Neural cell (in vitro differentiated cells): ENCODE data around the gene EXD3. TPM values are rescaled to one million over a fixed set of nuclear protein-coding genes. Genes with fewer than 3 reads are reported as not detected.

ENCODE experiments used
- H2AFZ ChIP-seq: fragments of 200-600, 300-800 bp; sonication (generic), shearing (Covaris generic); 2 replicates; pipeline ENCODE4 v1.6.0; 2014; ENCODE audit warnings: low read depth, mild to moderate bottlenecking, antibody characterized with exemption, low read length, moderate library complexity
- H3F3A ChIP-seq: fragments of 200-600 bp; shearing (Covaris generic); 2 replicates; pipeline ENCODE4 v1.6.1; 2016; ENCODE audit warnings: mild to moderate bottlenecking, moderate library complexity, mixed read lengths, antibody characterized with exemption, low read length; ENCODE audit not compliant: insufficient read depth, poor library complexity, severe bottlenecking
- H3K27ac ChIP-seq: fragments of 200-600, 300-800 bp; sonication (generic), shearing (Covaris generic); 2 replicates; pipeline ENCODE4 v1.5.1; 2014; ENCODE audit warnings: mild to moderate bottlenecking, low read length, moderate library complexity
- H3K27me3 ChIP-seq: fragments of 300-800, 200-600 bp; sonication (generic), shearing (Covaris generic); 2 replicates; pipeline ENCODE4 v1.6.0; 2014; ENCODE audit warnings: mild to moderate bottlenecking, low read depth, low read length, moderate library complexity; ENCODE audit not compliant: insufficient read depth
- H3K36me3 ChIP-seq: fragments of 300-800, 200-600 bp; sonication (generic), shearing (Covaris generic); 2 replicates; pipeline ENCODE4 v1.5.1; 2014; ENCODE audit warnings: mild to moderate bottlenecking, antibody characterized with exemption, low read length, moderate library complexity; ENCODE audit not compliant: insufficient read depth
- H3K4me2 ChIP-seq: fragments of 300-800, 200-600 bp; sonication (generic), shearing (Covaris generic); 2 replicates; pipeline ENCODE4 v1.6.0; 2014; ENCODE audit warnings: mild to moderate bottlenecking, low read length
- H3K4me3 ChIP-seq: fragments of 300-800, 200-600 bp; sonication (generic), shearing (Covaris generic); 2 replicates; pipeline ENCODE4 v1.5.1; 2014; ENCODE audit warnings: mild to moderate bottlenecking, low read length, moderate library complexity
- H3K79me2 ChIP-seq: fragments of 200-600 bp; shearing (Covaris generic); replicated peaks from 2 replicates; pipeline ENCODE4 v1.6.0; 2014; ENCODE audit warnings: mild to moderate bottlenecking, low read length, moderate library complexity; ENCODE audit not compliant: insufficient read depth
- H3K9ac ChIP-seq: fragments of 300-800, 200-600 bp; sonication (generic), shearing (Covaris generic); 2 replicates; pipeline ENCODE4 v1.6.1; 2016; ENCODE audit warnings: mild to moderate bottlenecking, low read length, mixed read lengths
- H3K9me2 ChIP-seq: fragments of 200-600 bp; shearing (Covaris generic); 2 replicates; pipeline ENCODE4 v1.6.1; 2016; ENCODE audit warnings: mild to moderate bottlenecking, low read length, mixed read lengths; ENCODE audit not compliant: insufficient read depth
- H3K9me3 ChIP-seq: fragments of 200-600, 300-800 bp; sonication (generic), shearing (Covaris generic); 2 replicates; pipeline ENCODE4 v1.6.1; 2016; ENCODE audit warnings: mild to moderate bottlenecking, mixed run types, low read length, moderate library complexity, mixed read lengths
- H4K20me1 ChIP-seq: fragments of 200-600 bp; shearing (Covaris generic); 2 replicates; pipeline ENCODE4 v1.6.1; 2016; ENCODE audit warnings: mild to moderate bottlenecking, mixed run types; ENCODE audit not compliant: insufficient read depth
- CTCF ChIP-seq: fragments of 450-650 bp; IDR thresholded peaks from 2 replicates; pipeline ENCODE4 v1.5.1; 2014; ENCODE audit warnings: antibody characterized with exemption, mild to moderate bottlenecking, moderate library complexity; ENCODE audit not compliant: poor library complexity, severe bottlenecking
- EP300 ChIP-seq: fragments of 450-650 bp; conservative IDR thresholded peaks from 2 replicates; pipeline ENCODE4 v1.6.1; 2014; ENCODE audit warnings: antibody characterized with exemption, mild to moderate bottlenecking, moderate library complexity; ENCODE audit not compliant: poor library complexity, severe bottlenecking
- EZH2 ChIP-seq: fragments of 200-600, 300-800 bp; shearing (Covaris generic), sonication (generic); IDR thresholded peaks from 2 replicates; pipeline ENCODE4 v1.6.1; 2014; ENCODE audit warnings: antibody characterized with exemption, low read length, borderline replicate concordance, mild to moderate bottlenecking; ENCODE audit not compliant: insufficient read depth, poor library complexity, severe bottlenecking
- MXI1 ChIP-seq: fragments of 450-650 bp; conservative IDR thresholded peaks from 2 replicates; pipeline ENCODE4 v1.6.1; 2014; ENCODE audit warnings: antibody characterized with exemption, mild to moderate bottlenecking; ENCODE audit not compliant: poor library complexity, severe bottlenecking
- POLR2AphosphoS5 ChIP-seq: IDR thresholded peaks from 2 replicates; pipeline ENCODE4 v1.6.1; 2012
- RAD21 ChIP-seq: fragments of 450-650 bp; conservative IDR thresholded peaks from 2 replicates; pipeline ENCODE4 v1.6.1; 2014; ENCODE audit warnings: antibody characterized with exemption, mild to moderate bottlenecking, moderate library complexity
- REST ChIP-seq: IDR thresholded peaks from 2 replicates; pipeline ENCODE4 v1.6.1; 2012; ENCODE audit warnings: borderline replicate concordance
- SMC3 ChIP-seq: fragments of 450-650 bp; conservative IDR thresholded peaks from 2 replicates; pipeline ENCODE4 v1.6.1; 2014; ENCODE audit warnings: antibody characterized with exemption, mild to moderate bottlenecking, moderate library complexity; ENCODE audit not compliant: poor library complexity
- TAF1 ChIP-seq: IDR thresholded peaks from 2 replicates; pipeline ENCODE4 v1.6.1; 2012; ENCODE audit warnings: low read depth
- polyA plus RNA-seq: library from polyadenylated mRNA; depleted of rRNA; stranded (reverse); fragments of >200 nt; gene quantifications from 2 replicates; pipeline ENCODE4 v1.2.3, GENCODE V29; 2014

The EXD3 gene
- polyA plus RNA-seq, 1 donor from 2014 or later = 32.9 TPM

GRCh38 chr9:137387891-137388560, 34.9 kb downstream of the EXD3 start:
- no peak overlapping the region for H3K9ac ChIP-seq
- TF ChIP-seq EP300 = no peak
- TF ChIP-seq POLR2AphosphoS5 = no peak
- TF ChIP-seq MXI1 = no peak
- no peak for TF ChIP-seq RAD21
- TF ChIP-seq EZH2 = no peak
- TF ChIP-seq SMC3 = no peak
- TF ChIP-seq CTCF = no peak
- TF ChIP-seq REST = no peak
- TF ChIP-seq TAF1 = no peak
- no peak overlapping the region for H3K4me3 ChIP-seq
- no peak overlapping the region for H2AFZ ChIP-seq
- H3K27me3 ChIP-seq = no peaks in the 10 kb centered on the region
- no peaks in the 10 kb centered on the region for H3F3A ChIP-seq
- H3K4me2 ChIP-seq = no peak overlapping the region
- H3K79me2 ChIP-seq = no peaks in the 10 kb centered on the region
- no peaks in the 10 kb centered on the region for H4K20me1 ChIP-seq
- H3K9me2 ChIP-seq = no peaks in the 10 kb centered on the region
- no peak overlapping the region for H3K27ac ChIP-seq
- no peaks in the 10 kb centered on the region for H3K9me3 ChIP-seq
- H3K36me3 ChIP-seq = no peaks in the 10 kb centered on the region

- H3K9me3 ChIP-seq = no peaks in the 10 kb centered on the region
- no peaks in the 10 kb centered on the region for H3K36me3 ChIP-seq
- TF ChIP-seq POLR2AphosphoS5 = no peak
- no peak for TF ChIP-seq SMC3
- no peak for TF ChIP-seq REST
- no peak for TF ChIP-seq MXI1
- TF ChIP-seq EZH2 = no peak
- no peak for TF ChIP-seq TAF1
- TF ChIP-seq CTCF = no peak
- no peak for TF ChIP-seq RAD21
- TF ChIP-seq EP300 = no peak
- H3K9me2 ChIP-seq = no peaks in the 10 kb centered on the region
- H3K4me3 ChIP-seq = no peak overlapping the region
- H3K79me2 ChIP-seq = no peaks in the 10 kb centered on the region
- H2AFZ ChIP-seq = no peak overlapping the region
- H3K9ac ChIP-seq = no peak overlapping the region
- no peaks in the 10 kb centered on the region for H3K27me3 ChIP-seq
- H3K27ac ChIP-seq = no peak overlapping the region
- H3F3A ChIP-seq = no peaks in the 10 kb centered on the region
- no peaks in the 10 kb centered on the region for H4K20me1 ChIP-seq
- no peak overlapping the region for H3K4me2 ChIP-seq
These were observed 35.7 kb downstream of the EXD3 start for GRCh38 chr9:137387114-137387890.
